RWPE2 (cell line): ENCODE measurements around the gene CRTC1.

ENCODE experiments used
- ATAC-seq: fragments of 200-7000 bp; cut with Tn5 transposase; 3 replicates; pipeline ENCODE4 v1.9.1; 2021; ENCODE audit warnings: low read depth
- DNase-seq: peaks from one replicate; pipeline ENCODE4 v3.0.0-alpha.2; 2020; ENCODE audit warnings: low spot score
- H3K27ac ChIP-seq: fragments of 450-650 bp; 2 replicates; pipeline ENCODE4 v1.5.1; 2017; ENCODE audit warnings: mild to moderate bottlenecking; ENCODE audit not compliant: poor library complexity, severe bottlenecking
- H3K27me3 ChIP-seq: fragments of 250-450 bp; sonication (Bioruptor Pico); 2 replicates; pipeline ENCODE4 v1.5.1; 2021; ENCODE audit warnings: mild to moderate bottlenecking, moderate library complexity; ENCODE audit not compliant: insufficient read depth, poor library complexity, severe bottlenecking
- H3K36me3 ChIP-seq: fragments of 250-450 bp; sonication (Bioruptor Pico); 2 replicates; pipeline ENCODE4 v1.5.1; 2020; ENCODE audit warnings: low read depth, mild to moderate bottlenecking, moderate library complexity
- H3K4me1 ChIP-seq: fragments of 250-450 bp; sonication (Bioruptor Pico); 2 replicates; pipeline ENCODE4 v1.5.1; 2021; ENCODE audit warnings: mild to moderate bottlenecking, moderate library complexity; ENCODE audit not compliant: insufficient read depth, poor library complexity, severe bottlenecking
- H3K4me3 ChIP-seq: fragments of 250-450 bp; sonication (Bioruptor Pico); 2 replicates; pipeline ENCODE4 v1.5.1; 2021; ENCODE audit warnings: mild to moderate bottlenecking, moderate library complexity; ENCODE audit not compliant: severe bottlenecking
- H3K9me3 ChIP-seq: fragments of 250-450 bp; sonication (Bioruptor Pico); 2 replicates; pipeline ENCODE4 v1.5.1; 2021; ENCODE audit warnings: mild to moderate bottlenecking, moderate library complexity; ENCODE audit not compliant: severe bottlenecking
- TF ChIP-seq, protein P1 (sequence below): fragments of 450-650 bp; IDR thresholded peaks from one replicate; pipeline ENCODE4 v1.5.1; 2017; ENCODE audit warnings: mild to moderate bottlenecking, moderate library complexity; ENCODE audit not compliant: poor library complexity, severe bottlenecking

Gene CRTC1

DNA sequence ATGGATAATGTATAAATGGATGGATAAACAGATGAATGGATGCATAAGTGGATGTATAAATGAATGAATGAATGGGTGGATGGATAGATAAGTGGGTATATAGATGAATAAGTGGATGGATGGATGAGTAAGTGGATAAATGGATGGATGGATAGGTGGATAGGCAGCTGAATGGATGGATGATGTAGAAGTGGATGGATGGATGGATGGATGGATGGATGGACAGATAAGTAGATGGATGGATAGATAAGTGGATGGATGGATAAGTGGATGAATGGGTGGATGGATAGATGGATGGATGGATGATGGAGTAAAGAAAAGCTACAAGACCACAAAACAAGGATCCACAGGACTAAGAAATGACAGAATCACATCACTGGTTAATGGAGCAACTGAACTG lies 116.6 kb downstream of the CRTC1 start:
- TF ChIP-seq, protein P1, sequence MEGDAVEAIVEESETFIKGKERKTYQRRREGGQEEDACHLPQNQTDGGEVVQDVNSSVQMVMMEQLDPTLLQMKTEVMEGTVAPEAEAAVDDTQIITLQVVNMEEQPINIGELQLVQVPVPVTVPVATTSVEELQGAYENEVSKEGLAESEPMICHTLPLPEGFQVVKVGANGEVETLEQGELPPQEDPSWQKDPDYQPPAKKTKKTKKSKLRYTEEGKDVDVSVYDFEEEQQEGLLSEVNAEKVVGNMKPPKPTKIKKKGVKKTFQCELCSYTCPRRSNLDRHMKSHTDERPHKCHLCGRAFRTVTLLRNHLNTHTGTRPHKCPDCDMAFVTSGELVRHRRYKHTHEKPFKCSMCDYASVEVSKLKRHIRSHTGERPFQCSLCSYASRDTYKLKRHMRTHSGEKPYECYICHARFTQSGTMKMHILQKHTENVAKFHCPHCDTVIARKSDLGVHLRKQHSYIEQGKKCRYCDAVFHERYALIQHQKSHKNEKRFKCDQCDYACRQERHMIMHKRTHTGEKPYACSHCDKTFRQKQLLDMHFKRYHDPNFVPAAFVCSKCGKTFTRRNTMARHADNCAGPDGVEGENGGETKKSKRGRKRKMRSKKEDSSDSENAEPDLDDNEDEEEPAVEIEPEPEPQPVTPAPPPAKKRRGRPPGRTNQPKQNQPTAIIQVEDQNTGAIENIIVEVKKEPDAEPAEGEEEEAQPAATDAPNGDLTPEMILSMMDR = no peak
- ATAC-seq = no peak
- Histone ChIP-seq H3K36me3 (no peaks in the 10 kb centered on the region), H3K9me3 (no peaks in the 10 kb centered on the region), H3K4me1 (no peaks in the 10 kb centered on the region), H3K4me3 (no peak overlapping the region), H3K27ac (no peak overlapping the region), H3K27me3 (no peaks in the 10 kb centered on the region)
- DNase-seq = no peak

DNA sequence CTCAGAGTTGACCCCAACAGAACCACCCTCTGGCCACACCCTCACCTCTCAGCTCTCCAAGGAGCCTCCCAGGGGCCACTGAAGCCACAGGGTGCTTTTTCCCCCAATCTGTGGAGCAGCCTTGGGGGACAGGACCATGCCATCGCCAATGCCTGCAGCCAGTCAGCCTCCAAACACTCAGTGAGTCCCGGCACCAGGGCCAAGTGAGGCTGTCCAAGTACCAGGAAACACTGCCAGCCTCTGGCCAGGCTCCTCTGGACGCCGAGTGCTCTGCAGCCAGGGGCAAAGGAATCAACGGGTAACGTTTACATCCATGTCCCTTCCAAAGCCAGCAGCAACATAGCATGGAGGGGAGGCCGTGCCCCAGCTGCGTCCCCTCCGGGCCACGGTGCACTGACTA lies 117.2 kb downstream of the CRTC1 start:
- DNase-seq = no peak
- no peaks in the 10 kb centered on the region for H3K27me3 ChIP-seq
- H3K4me3 ChIP-seq = no peak overlapping the region
- no peaks in the 10 kb centered on the region for H3K36me3 ChIP-seq
- ATAC-seq = no peak; the same call in 2 of the 3 replicates
- TF ChIP-seq, protein P1 = no peak
- no peaks in the 10 kb centered on the region for H3K4me1 ChIP-seq
- no peaks in the 10 kb centered on the region for H3K9me3 ChIP-seq
- H3K27ac ChIP-seq = no peak overlapping the region

DNA sequence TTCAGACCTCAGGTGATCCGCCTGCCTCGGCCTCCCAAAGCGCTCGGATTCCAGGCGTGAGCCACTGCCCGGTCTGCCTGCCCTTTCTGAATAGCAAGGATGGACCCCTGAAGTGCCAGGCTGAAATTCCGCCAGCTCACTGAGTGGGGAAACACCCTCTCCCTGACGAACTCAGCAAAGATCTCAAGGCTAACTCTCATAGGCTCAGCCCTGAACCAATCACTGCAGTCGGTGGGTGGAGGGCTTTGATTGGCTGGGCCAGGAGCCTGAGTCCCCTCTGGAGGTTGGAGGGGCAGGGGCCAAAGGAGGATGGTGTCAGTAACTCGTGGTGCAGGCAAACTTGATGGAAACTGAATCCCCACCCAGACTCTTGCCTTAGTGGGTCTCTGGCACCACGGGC lies 118.9 kb downstream of the CRTC1 start:
- H3K4me3 ChIP-seq = no peak overlapping the region
- H3K36me3 ChIP-seq = no peaks in the 10 kb centered on the region
- no peak overlapping the region for H3K27ac ChIP-seq
- TF ChIP-seq, protein P1 = no peak
- no peaks in the 10 kb centered on the region for H3K4me1 ChIP-seq
- no peaks in the 10 kb centered on the region for H3K9me3 ChIP-seq
- H3K27me3 ChIP-seq = no peaks in the 10 kb centered on the region
- ATAC-seq (no peak), DNase-seq (no peak)

DNA sequence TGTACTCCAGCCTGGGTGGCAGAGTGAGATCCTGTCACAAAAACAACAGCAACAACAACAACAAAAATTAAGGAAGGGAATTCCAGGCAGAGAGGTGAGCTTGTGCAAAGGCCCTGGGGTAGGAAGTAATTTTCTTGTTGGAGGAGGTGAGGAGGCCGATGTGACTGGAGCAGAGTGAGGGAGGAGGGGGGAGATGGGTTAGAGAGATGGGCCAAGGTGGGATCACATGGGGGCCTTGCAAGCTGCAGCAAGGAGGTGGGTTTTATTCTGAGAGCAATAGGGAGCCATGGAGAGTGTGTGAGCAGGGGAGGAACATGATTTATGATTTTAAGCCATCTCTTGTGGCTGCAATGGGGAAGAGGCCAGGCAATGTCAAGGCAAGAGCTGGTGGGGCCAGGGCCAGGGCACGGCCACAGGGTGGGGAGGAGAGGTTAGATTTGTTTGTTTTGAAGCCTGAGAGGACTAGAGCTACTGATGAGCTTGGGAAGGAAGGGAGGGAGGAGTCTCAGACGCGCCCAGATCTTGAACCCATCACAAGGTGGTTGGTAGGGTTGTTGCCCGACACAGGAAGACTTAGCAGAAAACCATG lies 120.2 kb downstream of the CRTC1 start:
- no peak for ATAC-seq
- TF ChIP-seq, protein P1 = no peak
- Histone ChIP-seq H3K9me3 (no peaks in the 10 kb centered on the region), H3K27me3 (no peaks in the 10 kb centered on the region), H3K36me3 (no peaks in the 10 kb centered on the region), H3K4me3 (no peak overlapping the region), H3K4me1 (no peaks in the 10 kb centered on the region), H3K27ac (no peak overlapping the region)
- DNase-seq = no peak

DNA sequence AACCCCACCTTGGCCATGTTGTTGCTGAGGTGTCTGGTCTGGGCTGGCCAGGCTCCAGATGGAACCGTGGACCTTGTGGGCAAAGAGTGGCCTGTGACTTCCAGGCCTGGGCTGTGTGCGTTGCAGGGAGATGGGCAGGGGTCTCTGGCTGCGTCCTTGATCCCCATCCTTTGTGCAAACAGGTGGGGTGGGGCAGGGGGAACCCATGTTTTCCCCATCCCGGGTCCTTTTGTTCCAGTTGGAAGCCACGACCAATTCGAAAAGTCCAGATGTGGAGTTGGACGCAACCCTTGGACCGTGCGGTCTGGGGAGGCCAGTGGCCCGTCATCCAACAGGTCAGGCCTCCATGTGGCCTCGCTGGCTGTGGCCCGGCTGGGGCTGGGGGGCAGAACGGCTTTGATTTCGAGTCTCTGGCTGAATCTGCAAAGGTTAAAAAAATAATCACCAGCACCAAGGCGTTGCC lies 120.7 kb downstream of the CRTC1 start:
- H3K9me3 ChIP-seq = no peaks in the 10 kb centered on the region
- no peak overlapping the region for H3K4me3 ChIP-seq
- DNase-seq (no peak), ATAC-seq (no peak)
- peaks cover 2% of the 10 kb centered on the region for H3K4me1 ChIP-seq
- no peak overlapping the region for H3K27ac ChIP-seq
- no peaks in the 10 kb centered on the region for H3K27me3 ChIP-seq
- H3K36me3 ChIP-seq = no peaks in the 10 kb centered on the region
- TF ChIP-seq, protein P1 = no peak
